HG03045 (cell line): ENCODE measurements around the gene COG6.

Experiments used
- ATAC-seq: cut with Tn5 transposase; IDR thresholded peaks from one replicate; pipeline ENCODE4 v1.9.1; 2021; ENCODE audit warnings: mild to moderate bottlenecking, moderate library complexity; ENCODE audit not compliant: unreplicated experiment

The COG6 gene

GRCh38 chr13:39676315-39676876, 20.9 kb downstream of the COG6 start:
- ATAC-seq: no peak

GRCh38 chr13:39682310-39682709, 26.8 kb downstream of the COG6 start:
- ATAC-seq: no peak

- ATAC-seq: peak; percentile 76
Measured at GRCh38 chr13:39682788-39683187, 27.3 kb downstream of the COG6 start.

GRCh38 chr13:39684531-39685137, 29.2 kb downstream of the COG6 start:
- no peak for ATAC-seq

GRCh38 chr13:39685652-39686051, 30.2 kb downstream of the COG6 start:
- ATAC-seq: no peak

GRCh38 chr13:39688278-39688677, 32.8 kb downstream of the COG6 start:
- ATAC-seq: no peak

- no peak for ATAC-seq
Measured at GRCh38 chr13:39688699-39689405, 33.4 kb downstream of the COG6 start.

GRCh38 chr13:39692660-39693438, 37.4 kb downstream of the COG6 start:
- ATAC-seq: no peak

GRCh38 chr13:39699274-39699673, 43.8 kb downstream of the COG6 start:
- ATAC-seq: no peak

- no peak for ATAC-seq
Measured at GRCh38 chr13:39712626-39713025, 57.2 kb downstream of the COG6 start.

GRCh38 chr13:39729156-39729555, 73.7 kb downstream of the COG6 start:
- no peak for ATAC-seq

- no peak for ATAC-seq
Measured at GRCh38 chr13:39734952-39735351, 79.5 kb downstream of the COG6 start.

GRCh38 chr13:39737047-39737446, 81.6 kb downstream of the COG6 start:
- ATAC-seq: no peak

- no peak for ATAC-seq
Measured at GRCh38 chr13:39740761-39741160, 85.3 kb downstream of the COG6 start.

GRCh38 chr13:39748961-39749360, 93.5 kb downstream of the COG6 start:
- ATAC-seq: no peak

- no peak for ATAC-seq
Measured at GRCh38 chr13:39749528-39749927, 94.1 kb downstream of the COG6 start.

- no peak for ATAC-seq
Measured at GRCh38 chr13:39751805-39752204, 96.3 kb downstream of the COG6 start.

GRCh38 chr13:39760521-39760920, 105.1 kb downstream of the COG6 start:
- no peak for ATAC-seq

- ATAC-seq: no peak
Measured at GRCh38 chr13:39765801-39766463, 110.5 kb downstream of the COG6 start.

- ATAC-seq: no peak
Measured at GRCh38 chr13:39766464-39767158, 111.1 kb downstream of the COG6 start.
